Left cardiac atrium (tissue), 4 donors: ENCODE measurements around the gene FBLN5. TPM values are rescaled to one million over a fixed set of nuclear protein-coding genes. Genes with fewer than 3 reads are reported as not detected.
"Not testable (repeated sequence)": the region's sequence is repeated elsewhere in the genome, so short reads cannot be mapped to it uniquely, and the experiment has no call there.

Experiments used
- ATAC-seq, 2 donors: fragments of 200-7000 bp; cut with Tn5 transposase; one replicate each; pipeline ENCODE4 v1.9.1; 2020; ENCODE audit warnings: mild to moderate bottlenecking in 2 of 2, moderate library complexity in 2 of 2
- DNase-seq: peaks from one replicate; pipeline ENCODE4 v3.0.0-alpha.2; 2020
- intact Hi-C, 2 donors: fragments of 100-400 bp; cut with DNase I; formaldehyde crosslinking; loops; one replicate each; pipeline versions ENCODE4 v1.14.1 to v1.15.1; 2022 to 2023
- total RNA-seq, 2 donors: library from RNA; stranded (reverse); fragmentation: NEBNext Ultra II Directional; extraction: Animal tissue kit (Norgen Biotek cat#: 25700); gene quantifications; one replicate each; pipeline ENCODE4 v1.2.1, GENCODE V29; 2021
- donor health status: DM: no; HTN: yes; CAD: no.
- donor health status: DM: no; HTN: yes; CAD: no; lungs with severe emphysema.
- donor health status: DM: yes; HTN: yes; CAD: no.
- donor health status: Dilated cardiomyopathy.

The FBLN5 gene
- total RNA-seq, 2 donors from 2014 or later: 121 to 122 TPM

DNA sequence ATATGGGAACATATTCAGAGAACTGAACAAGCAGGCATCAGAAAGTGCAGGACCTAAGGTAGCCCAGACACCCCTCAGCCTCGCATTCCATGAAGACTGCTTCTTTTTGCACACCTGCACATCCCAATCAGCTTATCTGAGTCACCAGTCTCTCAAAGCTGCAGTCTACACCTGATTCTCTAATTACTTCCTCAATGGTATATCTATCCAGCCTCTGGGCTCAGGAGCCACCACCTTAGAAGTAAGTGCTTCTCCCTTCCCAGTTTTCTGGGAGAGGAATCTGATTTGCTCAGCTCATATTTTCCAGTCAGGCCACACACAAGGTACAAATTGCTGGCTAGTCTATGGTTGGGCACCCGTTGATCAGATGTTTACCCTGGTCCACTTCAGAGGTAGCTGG is 101.8 kb downstream of the FBLN5 start:
- intact Hi-C loops: no loop called here
- DNase-seq (no peak), ATAC-seq (no peak)

DNA sequence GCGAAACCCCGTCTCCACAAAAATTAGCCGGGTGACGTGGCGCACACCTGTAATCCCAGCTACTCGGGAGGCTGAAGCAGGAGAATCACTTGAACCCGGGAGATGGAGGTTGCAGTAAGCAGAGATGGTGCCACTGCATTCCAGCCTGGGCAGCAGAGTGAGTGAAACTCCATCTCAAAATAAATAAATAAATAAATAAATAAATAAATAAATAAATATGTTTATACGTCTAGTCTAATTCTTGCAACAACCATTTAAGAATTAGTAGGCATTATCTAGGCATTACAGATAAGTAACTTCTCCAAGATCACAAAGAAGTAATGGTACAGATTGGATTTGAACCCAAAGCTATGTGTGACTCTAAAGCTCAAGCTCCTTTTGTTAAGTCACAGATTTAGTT is 102.4 kb downstream of the FBLN5 start:
- DNase-seq, intact Hi-C loops: not testable (repeated sequence)

DNA sequence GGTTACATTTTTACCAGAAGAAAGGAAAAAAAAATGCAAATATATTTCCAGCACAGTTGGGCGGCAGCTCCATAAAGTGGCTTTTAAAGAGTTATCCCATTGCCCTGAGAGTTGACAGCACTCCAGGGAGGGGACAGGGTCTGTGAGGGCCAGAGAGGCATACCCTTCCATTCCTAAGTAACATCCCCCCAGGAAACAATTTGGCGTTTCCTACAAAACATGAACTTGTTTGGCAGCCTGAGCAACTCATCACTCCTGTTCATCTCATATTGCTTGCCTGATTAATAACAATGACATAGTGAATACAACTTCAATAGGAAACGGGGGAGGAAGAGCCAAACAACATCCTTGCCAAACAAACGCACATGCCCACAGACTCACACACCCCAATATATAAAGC is 103.5 kb downstream of the FBLN5 start:
- no peak for ATAC-seq
- intact Hi-C loops: no loop called here
- DNase-seq: no peak

More for the DNA sequence above, 102.4 kb downstream of the FBLN5 start:
- ATAC-seq: not testable (repeated sequence)

DNA sequence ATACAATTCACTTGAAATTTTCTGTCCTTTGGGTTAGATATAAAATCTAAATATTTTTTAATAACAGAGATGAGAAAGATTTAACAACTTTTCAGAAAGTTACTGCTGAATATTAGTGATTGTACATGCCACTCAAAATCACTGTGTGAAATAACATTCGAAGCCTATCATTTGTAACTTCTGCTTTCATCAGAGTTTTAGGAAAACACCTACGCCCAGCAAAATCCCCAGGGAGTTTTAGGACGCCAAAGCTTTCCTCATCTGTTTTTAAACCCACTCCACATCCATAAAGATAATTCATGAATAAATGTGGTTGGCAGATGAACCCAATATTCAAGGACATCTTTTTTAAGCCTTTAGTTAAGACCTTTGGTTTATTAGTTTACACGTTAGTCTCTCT is 104.1 kb downstream of the FBLN5 start:
- DNase-seq: no peak
- intact Hi-C loops: no loop called here
- no peak for ATAC-seq

DNA sequence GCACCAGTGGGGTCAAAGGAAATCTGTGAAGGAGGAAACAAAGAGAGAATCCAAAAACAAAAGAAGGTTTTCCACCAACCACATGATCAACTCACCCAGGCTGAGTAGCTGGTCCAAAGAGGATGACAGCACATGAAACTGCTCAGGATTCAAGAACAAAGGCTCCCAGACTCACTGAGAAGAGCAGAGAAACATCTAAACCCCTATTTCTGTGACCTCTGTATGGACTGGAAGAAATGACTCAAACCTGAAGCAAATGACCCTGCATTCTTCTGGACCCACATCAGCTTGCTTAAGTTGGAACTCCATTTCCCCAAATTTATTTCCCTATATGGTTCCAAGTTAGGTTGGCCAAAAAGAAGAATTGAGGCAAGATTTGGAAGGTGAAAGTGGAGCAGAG is 106.4 kb downstream of the FBLN5 start:
- DNase-seq (no peak), ATAC-seq (no peak)
- intact Hi-C loops: no loop called here

DNA sequence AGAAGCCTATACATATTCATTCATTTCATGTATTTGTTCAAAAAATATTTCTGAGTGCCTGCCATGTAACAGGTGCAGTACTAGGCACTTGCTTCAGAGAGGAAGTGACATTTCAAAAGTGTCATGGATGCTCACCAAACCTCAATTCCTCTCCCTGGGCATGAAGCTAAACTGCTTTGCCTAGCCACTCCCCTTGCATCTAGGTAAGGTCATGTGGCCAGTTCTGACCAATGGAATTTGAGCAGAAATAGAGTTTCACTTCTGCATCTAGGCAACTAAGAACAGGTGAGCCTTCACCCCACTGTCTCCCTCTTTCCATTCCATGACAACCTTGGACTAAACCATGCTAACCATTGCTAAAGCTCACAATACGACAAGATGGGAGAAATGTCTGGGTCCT is 107.7 kb downstream of the FBLN5 start:
- DNase-seq (no peak), ATAC-seq (no peak)
- intact Hi-C loops: no loop called here

DNA sequence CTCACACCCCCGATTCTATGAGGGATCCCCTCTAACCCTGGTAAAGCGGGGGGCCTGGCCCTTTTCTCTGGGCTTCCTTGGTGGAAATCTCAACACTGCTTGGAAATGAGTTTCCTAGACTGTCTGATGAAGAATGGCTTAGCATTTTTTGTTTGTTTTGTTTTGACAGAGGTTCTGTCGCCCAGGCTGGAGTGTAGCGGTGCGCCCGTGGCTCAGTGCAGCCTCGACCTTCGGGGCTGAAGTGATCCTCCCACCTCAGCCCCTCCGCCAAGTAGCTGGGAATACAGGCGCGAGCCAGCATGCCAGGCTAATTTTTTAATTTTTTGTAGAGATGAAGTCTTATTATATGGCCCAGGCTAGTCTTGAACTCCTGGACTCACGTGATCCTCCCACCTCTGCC is 110.4 kb downstream of the FBLN5 start:
- intact Hi-C loops: no loop called here
- ATAC-seq: no peak

DNA sequence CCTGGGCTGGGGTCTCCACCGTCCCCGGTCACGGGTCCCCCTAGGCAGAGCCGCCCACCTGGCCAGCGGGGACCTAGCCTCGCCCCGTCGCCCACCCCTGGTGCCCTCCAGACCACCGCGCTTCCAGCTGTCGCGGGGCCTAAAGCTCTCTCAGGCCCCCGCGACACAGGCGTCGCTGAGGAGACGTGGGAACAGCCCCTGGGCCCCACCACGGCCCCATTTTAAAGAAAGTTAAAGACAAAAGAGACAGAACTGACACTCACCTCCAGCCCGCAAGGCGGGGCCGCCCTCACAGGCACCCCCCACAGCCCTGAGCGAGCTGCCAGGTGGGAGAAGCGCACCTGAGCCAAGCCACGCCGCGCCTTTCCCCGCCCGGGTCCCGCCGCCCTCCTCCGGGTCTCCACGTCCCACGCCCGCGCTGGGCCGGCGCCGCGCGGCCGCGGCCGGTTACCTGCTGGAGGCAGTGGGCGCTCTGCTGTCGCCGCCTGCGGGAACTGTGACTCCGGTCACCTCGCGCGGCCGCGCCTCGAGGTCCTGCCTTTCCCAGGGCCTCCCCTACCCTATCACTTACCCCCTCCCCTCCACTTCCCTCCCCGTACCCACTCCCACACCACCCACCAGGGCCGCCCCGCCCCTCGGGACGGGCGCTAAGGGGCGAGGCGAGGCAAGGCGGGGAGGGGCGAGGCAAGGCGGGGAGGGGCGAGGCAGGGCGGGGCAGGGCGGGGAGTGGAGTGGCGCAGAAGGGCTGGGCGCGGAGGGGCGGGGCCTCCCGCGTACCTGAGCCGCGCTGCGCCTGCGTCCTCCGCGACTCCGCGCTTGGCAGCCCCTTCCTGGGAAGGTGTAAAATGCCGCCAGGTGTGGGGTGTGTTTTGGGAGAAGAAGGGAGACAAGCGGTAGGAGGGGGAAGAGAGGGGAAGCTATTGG is 111.3 kb downstream of the FBLN5 start:
- ATAC-seq (peak; percentile 95 to 98), DNase-seq (peak; percentile 64)
- intact Hi-C loops: no loop called here

More for the DNA sequence above, 110.4 kb downstream of the FBLN5 start:
- DNase-seq: no peak

DNA sequence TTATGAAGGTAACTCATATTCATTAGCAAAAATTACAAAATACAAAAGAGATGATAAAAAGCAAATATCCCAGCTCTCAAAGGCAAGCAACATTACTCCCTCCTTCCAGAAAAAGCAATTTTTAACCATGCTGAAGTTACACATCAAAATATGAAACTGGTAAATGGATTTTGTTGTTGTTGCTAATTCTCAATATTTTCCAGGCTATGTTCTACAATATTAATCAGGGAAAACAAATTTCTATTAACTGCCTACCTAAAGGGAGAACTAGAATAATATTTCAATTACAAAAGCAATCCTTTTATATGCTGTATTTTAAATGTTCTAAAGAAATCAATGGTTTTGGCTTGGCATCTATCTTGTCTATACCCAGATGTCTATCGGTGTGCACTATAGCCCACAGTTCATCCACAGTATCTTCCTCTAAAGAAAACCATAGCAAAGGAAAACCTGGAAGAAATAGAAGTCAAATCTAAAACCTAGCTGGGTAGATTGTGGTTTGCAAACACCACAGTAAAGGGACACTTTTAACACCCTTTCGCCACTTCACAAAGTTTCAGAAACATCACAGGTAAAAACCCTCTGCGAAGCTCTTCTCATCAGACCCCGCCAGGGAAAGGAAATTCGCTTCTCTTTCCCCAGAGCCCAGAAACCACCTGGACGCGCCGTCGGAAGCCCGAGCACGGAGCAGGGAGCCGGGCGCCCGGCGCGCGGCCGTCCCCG is 112.1 kb downstream of the FBLN5 start:
- no peak for DNase-seq
- ATAC-seq: peak in 1 of 2 donors; percentile 1
- intact Hi-C loops: no loop called here

DNA sequence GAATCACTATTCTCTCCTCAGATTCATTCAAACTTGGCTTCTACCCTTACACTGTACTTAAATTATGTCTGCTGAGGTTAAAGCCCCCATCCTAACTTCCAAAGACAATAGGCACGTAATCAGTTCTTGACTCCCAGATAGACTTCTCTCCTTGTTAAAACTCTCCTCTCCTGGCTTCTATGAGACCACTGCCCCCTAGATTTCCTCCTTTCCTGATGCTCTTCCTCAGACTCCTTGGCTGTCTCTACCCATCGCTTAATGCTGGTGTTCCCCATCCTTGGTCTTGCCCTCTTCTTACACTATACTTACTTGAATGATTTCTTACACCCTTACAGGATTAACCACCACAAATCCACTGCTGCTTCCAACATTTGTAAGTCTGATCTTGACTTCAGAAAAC is 112.9 kb downstream of the FBLN5 start:
- DNase-seq: no peak
- ATAC-seq: no peak
- intact Hi-C loops: no loop called here

DNA sequence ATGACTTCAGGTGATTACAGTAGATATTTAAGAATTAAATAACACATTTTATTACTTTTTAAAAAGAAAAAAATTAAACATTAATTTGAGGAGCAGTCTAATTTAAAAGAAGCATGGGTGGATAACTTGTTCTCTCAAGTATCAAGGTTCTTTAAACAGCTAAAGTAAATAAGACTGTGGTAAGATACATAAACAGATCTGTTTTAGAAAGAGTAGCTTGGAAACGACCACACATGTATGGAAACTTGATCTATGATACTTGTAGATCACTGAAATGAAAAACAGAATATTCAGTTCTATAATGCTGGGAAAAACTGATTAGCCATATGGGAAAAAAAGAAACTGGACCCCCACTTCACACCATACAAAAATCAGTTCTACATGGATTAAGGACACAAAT is 116.2 kb downstream of the FBLN5 start:
- DNase-seq (no peak), ATAC-seq (no peak)
- intact Hi-C loops: no loop called here

DNA sequence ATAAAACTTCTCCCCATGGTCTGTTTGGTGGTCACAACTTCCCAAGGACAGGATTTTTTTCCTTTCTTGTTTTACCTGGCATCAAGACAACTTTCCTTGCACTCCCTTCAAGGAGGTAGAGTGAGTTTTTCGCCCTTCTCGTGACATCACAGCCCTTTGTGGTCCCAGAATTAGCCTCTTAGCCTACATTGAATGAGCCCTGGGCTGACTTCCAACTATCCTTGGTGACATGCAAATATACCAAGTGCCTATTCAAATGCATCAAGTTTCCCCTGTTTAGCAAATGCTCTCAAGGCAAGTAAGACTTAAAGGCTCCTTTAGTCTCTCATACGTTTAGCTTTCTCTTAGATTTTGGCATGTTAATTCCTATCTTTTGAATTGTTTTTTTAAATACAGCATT is 116.7 kb downstream of the FBLN5 start:
- DNase-seq (no peak), ATAC-seq (no peak)
- intact Hi-C loops: no loop called here

DNA sequence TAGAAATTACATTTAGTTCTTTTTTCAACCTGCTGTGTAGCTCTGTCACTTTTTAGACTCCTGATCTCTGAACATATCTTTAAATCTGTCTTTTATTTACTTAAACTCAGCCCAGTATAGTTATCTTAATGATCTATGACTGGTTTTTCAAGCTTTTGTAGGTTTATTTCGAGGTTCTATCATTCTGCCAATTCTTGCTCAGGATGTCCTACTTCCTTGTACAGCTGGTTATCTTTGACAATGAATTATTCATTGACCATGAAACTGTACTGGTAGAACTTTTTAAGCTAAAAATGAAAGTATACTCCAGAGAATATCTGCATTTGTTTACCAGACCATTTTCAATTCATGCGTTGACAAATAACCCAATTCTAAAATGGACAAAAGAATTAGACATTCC is 118.0 kb downstream of the FBLN5 start:
- ATAC-seq (no peak), DNase-seq (no peak)
- intact Hi-C loops: no loop called here

DNA sequence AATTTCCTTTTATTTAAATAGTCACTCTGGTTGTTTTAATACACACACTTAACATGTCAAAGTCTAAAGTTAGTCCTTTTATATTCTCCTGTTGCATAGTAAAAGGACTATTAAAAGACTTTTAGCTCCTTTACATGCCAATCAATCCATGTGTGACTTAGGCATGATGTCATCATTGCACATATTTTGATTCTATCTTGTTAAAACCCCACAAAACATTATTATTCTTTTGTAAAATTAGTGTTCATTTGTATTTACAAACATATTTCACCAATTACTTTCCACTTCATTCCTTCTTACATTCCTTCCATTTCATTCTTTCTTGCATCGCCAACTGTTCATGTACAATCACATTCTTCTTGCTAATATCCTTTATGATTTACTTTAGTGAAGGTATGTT is 119.7 kb downstream of the FBLN5 start:
- no peak for DNase-seq
- intact Hi-C loops: no loop called here
- no peak for ATAC-seq

Other genes starting within 250 kb of the FBLN5 start
- 1 to 10 TPM; 1.8 to 2.3 TPM for gene CATSPERB, start 215.6 kb downstream of the FBLN5 start, total RNA-seq
- gene TC2N, start 80.2 kb downstream of the FBLN5 start, total RNA-seq: 10 to 100 TPM in 1 of 2 donors, 1 to 10 TPM in 1; 9.8 to 20.8 TPM
- gene TRIP11, start 92.4 kb upstream of the FBLN5 start, total RNA-seq: 10 to 100 TPM; 54.2 to 59.2 TPM
- gene ATXN3, start 158.9 kb upstream of the FBLN5 start, total RNA-seq: 10 to 100 TPM; 17.2 to 21.4 TPM
- 100 to 1,000 TPM; 436 to 539 TPM for gene NDUFB1, start 174.0 kb upstream of the FBLN5 start, total RNA-seq
- gene CPSF2, start 174.3 kb upstream of the FBLN5 start, total RNA-seq: 10 to 100 TPM; 39.7 to 40.2 TPM